Gastroesophageal sphincter (tissue), 4 donors: Measurements from ENCODE around the gene PATJ. TPM values are rescaled to one million over a fixed set of nuclear protein-coding genes. Genes with fewer than 3 reads are reported as not detected.
"Not testable (repeated sequence)": the region's sequence is repeated elsewhere in the genome, so short reads cannot be mapped to it uniquely, and the experiment has no call there.

Experiments used
- ATAC-seq: fragments of 150-250 bp; one replicate; pipeline ENCODE4 v1.9.1; 2016; ENCODE audit warnings: mild to moderate bottlenecking, moderate library complexity
- H3K27ac ChIP-seq, 4 donors: fragments of 200-600 bp; sonication (generic) in 3 of 4; 1 replicate in 3 of 4; 2 replicates in 1 of 4; pipeline ENCODE4 v1.5.1; 2016 to 2019
- H3K27me3 ChIP-seq: fragments of 200-600 bp; sonication (generic); one replicate; pipeline ENCODE4 v1.5.1; 2019
- H3K36me3 ChIP-seq, 2 donors: fragments of 200-600 bp; sonication (generic); one replicate each; pipeline ENCODE4 v1.5.1; 2019; ENCODE audit warnings: control low read depth in 1 of 2
- H3K4me1 ChIP-seq, 3 donors: fragments of 200-600 bp; sonication (generic); 1 replicate in 2 of 3; 2 replicates in 1 of 3; pipeline ENCODE4 v1.5.1; 2016 to 2019; ENCODE audit warnings: control low read depth in 2 of 3
- H3K4me3 ChIP-seq, 2 donors: fragments of 200-600 bp; sonication (generic); one replicate each; pipeline ENCODE4 v1.5.1; 2019; ENCODE audit warnings: mild to moderate bottlenecking in 1 of 2, moderate library complexity in 1 of 2
- H3K9me3 ChIP-seq, 3 donors: fragments of 200-600 bp; sonication (generic); one replicate each; pipeline ENCODE4 v1.5.1; 2017 to 2019; ENCODE audit warnings: control low read depth in 2 of 3
- EP300 ChIP-seq: sonication (generic); formaldehyde crosslinking; IDR thresholded peaks from one replicate; pipeline ENCODE4 v1.6.1; 2017; ENCODE audit warnings: antibody characterized with exemption, mild to moderate bottlenecking
- POLR2A ChIP-seq, 2 donors: fragments of 450-650 bp; IDR thresholded peaks; one replicate each; pipeline ENCODE4 v1.6.1; 2017; ENCODE audit warnings: antibody characterized with exemption in 2 of 2, mild to moderate bottlenecking in 2 of 2, moderate library complexity in 1 of 2
- POLR2AphosphoS5 ChIP-seq: sonication (generic); formaldehyde crosslinking; IDR thresholded peaks from one replicate; pipeline ENCODE4 v1.6.1; 2017; ENCODE audit warnings: antibody characterized with exemption
- WGBS, 2 donors: methylation state at CpG; one replicate each; pipeline ENCODE4 v1.1.5; 2018; ENCODE audit warnings: low coverage in 1 of 2; 5-methylcytosine and 5-hydroxymethylcytosine counted together
- total RNA-seq, 4 donors: library from RNA; depleted of rRNA; stranded (reverse); fragments of >200 nt; gene quantifications; one replicate each; pipeline ENCODE4 v1.1.0, GENCODE V29; 2016
- TF ChIP-seq, protein P1 (sequence below), 4 experiments: fragments of 200-600 bp in 2 of 4; fragments of 450-650 bp in 2 of 4; sonication (generic) in 1 of 4; IDR thresholded peaks; one replicate each; pipeline ENCODE4 v1.5.1; 2017 to 2019; ENCODE audit warnings: antibody characterized with exemption in 4 of 4, mild to moderate bottlenecking in 2 of 4, moderate library complexity in 2 of 4

Gene PATJ
- total RNA-seq, 4 donors from 2014 or later = 34.8 to 59.0 (median 37.1) TPM

DNA sequence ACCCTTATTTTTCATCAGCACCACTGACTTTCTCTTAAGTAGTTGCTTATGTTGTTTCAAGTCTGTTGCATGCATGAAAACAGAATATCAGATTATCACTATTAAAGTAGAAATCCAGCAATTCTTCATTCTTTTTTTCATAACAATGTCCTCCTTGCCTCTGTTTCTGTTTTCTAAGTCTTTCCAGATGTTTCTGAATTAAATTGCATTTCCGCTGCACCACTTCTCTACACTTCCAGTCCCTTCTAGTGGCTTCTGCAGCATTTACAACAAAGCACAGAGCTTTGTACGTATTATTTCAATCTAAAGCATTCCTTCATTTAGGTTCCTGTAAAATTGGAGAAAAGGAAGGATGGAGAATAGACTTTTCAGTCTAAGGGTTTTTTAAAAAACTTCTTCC, 42.4 kb downstream of the PATJ start:
- no peak for ATAC-seq
- WGBS, 2 donors = 92 to 100% methylated on average over 2 of the region's 2 CpGs
- no peaks in the 10 kb centered on the region for H3K27me3 ChIP-seq
- no peaks in the 10 kb centered on the region for H3K9me3 ChIP-seq
- H3K27ac ChIP-seq = no peak overlapping the region
- no peak for TF ChIP-seq POLR2AphosphoS5
- TF ChIP-seq EP300 = no peak
- TF ChIP-seq, protein P1, sequence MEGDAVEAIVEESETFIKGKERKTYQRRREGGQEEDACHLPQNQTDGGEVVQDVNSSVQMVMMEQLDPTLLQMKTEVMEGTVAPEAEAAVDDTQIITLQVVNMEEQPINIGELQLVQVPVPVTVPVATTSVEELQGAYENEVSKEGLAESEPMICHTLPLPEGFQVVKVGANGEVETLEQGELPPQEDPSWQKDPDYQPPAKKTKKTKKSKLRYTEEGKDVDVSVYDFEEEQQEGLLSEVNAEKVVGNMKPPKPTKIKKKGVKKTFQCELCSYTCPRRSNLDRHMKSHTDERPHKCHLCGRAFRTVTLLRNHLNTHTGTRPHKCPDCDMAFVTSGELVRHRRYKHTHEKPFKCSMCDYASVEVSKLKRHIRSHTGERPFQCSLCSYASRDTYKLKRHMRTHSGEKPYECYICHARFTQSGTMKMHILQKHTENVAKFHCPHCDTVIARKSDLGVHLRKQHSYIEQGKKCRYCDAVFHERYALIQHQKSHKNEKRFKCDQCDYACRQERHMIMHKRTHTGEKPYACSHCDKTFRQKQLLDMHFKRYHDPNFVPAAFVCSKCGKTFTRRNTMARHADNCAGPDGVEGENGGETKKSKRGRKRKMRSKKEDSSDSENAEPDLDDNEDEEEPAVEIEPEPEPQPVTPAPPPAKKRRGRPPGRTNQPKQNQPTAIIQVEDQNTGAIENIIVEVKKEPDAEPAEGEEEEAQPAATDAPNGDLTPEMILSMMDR (IDR thresholded peaks at IDR 0.05) = no peak
- TF ChIP-seq POLR2A (IDR thresholded peaks at IDR 0.05) = no peak
- H3K36me3 ChIP-seq = peaks cover 0 to 31% of the 10 kb centered on the region in 2 donors
- H3K4me1 ChIP-seq = no peaks in the 10 kb centered on the region
- no peak overlapping the region for H3K4me3 ChIP-seq

DNA sequence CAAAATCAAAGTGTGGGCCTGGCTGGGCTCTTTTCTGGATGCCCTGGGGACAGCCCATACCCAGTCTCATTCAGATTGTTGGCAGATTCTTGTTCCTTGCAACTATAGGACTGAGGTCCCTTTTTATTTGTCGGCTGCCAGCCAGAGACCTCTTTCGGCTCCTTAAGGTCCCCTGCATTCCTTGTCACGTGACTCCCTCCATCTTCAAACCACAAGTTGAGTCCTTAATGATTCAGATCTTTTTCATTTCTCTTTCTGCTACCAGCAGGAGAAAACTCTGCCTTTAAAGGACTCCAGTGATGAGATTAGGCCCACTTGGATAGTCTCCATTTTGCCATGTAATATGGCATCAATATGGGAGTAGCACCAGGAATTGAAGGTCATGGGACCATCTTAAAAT, 48.6 kb downstream of the PATJ start:
- H3K4me3 ChIP-seq = no peak overlapping the region
- H3K4me1 ChIP-seq = no peaks in the 10 kb centered on the region
- no peaks in the 10 kb centered on the region for H3K9me3 ChIP-seq
- no peak for ATAC-seq
- 74% methylated on average over 3 of the region's 3 CpGs; no CpG with 5 or more reads in 1 of the 2 donors for WGBS, 2 donors
- no peaks in the 10 kb centered on the region for H3K27me3 ChIP-seq
- peaks cover 0 to 51% of the 10 kb centered on the region in 2 donors for H3K36me3 ChIP-seq
- no peak overlapping the region for H3K27ac ChIP-seq
- TF ChIP-seq, protein P1 (IDR thresholded peaks at IDR 0.05) = no peak
- no peak for TF ChIP-seq POLR2A (IDR thresholded peaks at IDR 0.05)
- TF ChIP-seq POLR2AphosphoS5 = no peak

GRCh38 chr1:61797045-61797755, 54.9 kb downstream of the PATJ start:
- Histone ChIP-seq H3K36me3 (peaks cover 0 to 67% of the 10 kb centered on the region in 2 donors), H3K4me3 (no peak overlapping the region), H3K4me1 (no peaks in the 10 kb centered on the region), H3K27me3 (no peaks in the 10 kb centered on the region), H3K9me3 (no peaks in the 10 kb centered on the region), H3K27ac (no peak overlapping the region)
- no peak for ATAC-seq
- TF ChIP-seq POLR2AphosphoS5 (no peak), EP300 (no peak), POLR2A (IDR thresholded peaks at IDR 0.05) (no peak)
- TF ChIP-seq, protein P1 (IDR thresholded peaks at IDR 0.05) = no peak
- 72 to 80% methylated on average over 6 to 10 of the region's 10 CpGs for WGBS, 2 donors

- not testable (repeated sequence) for ATAC-seq, H3K9me3 ChIP-seq, H3K4me3 ChIP-seq, H3K27ac ChIP-seq, H3K27me3 ChIP-seq, H3K4me1 ChIP-seq
- WGBS, 2 donors = 91 to 100% methylated on average over 1 of the region's 1 CpG
- peaks cover 0 to 73% of the 10 kb centered on the region in 2 donors for H3K36me3 ChIP-seq
Measured at GRCh38 chr1:61801047-61801446, 58.8 kb downstream of the PATJ start.

DNA sequence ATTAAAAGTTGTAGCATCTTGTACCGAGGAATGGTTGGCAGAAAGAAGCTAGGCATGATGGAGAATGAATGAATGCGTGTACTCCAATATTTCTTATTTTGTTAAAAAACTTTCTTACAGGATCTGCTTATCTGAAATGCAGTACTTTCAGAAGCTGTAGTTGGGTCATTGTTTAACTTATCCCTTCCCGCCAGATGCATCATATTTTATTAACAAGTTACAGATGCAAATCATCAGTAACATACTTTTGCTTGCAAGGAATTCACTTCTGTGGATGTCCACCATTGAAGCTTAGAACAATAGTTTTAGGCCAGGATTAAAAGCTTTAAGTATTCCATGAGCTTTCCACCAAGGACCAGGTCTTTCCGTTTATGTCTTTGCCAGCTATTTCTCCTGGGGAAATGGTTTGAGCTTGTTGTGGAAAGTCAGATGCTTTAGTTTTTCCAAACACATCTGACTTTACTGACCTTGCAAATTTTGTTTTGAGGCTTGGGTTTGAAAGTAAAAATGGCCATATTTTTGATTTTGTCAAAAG, 65.4 kb downstream of the PATJ start:
- Histone ChIP-seq H3K9me3 (no peaks in the 10 kb centered on the region), H3K4me1 (no peaks in the 10 kb centered on the region), H3K36me3 (peaks cover 0 to 48% of the 10 kb centered on the region in 2 donors), H3K27ac (no peak overlapping the region), H3K27me3 (no peaks in the 10 kb centered on the region), H3K4me3 (no peak overlapping the region)
- no peak for TF ChIP-seq POLR2A (IDR thresholded peaks at IDR 0.05)
- TF ChIP-seq, protein P1 (IDR thresholded peaks at IDR 0.05) = no peak
- no peak for TF ChIP-seq EP300
- TF ChIP-seq POLR2AphosphoS5 = no peak
- ATAC-seq = no peak
- WGBS, 2 donors = 70 to 77% methylated on average over 4 of the region's 4 CpGs
